HG03103 (cell line): ENCODE data around the gene MRC2.

Experiments used
- ATAC-seq: cut with Tn5 transposase; IDR thresholded peaks from one replicate; pipeline ENCODE4 v1.9.1; 2021; ENCODE audit warnings: low read depth; ENCODE audit not compliant: unreplicated experiment

MRC2 gene

GRCh38 chr17:62716834-62717588 lies 89.5 kb downstream of the MRC2 start:
- ATAC-seq = no peak

DNA sequence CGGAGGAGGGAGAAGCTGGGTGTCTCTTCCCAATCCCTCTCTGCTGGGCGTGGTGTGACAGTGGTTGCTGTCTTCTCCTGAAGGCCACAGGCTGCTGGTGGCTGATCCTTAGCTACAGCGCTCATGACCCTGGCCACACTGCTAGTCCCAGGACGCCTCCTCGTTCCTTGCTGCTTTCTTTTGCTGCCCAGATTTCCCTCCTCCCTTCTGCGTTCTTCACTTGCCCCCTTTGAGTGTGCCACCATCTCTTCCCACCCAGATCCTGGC lies 90.1 kb downstream of the MRC2 start:
- no peak for ATAC-seq

- ATAC-seq = no peak
Observed at GRCh38 chr17:62717889-62718288, 90.4 kb downstream of the MRC2 start.

- ATAC-seq = no peak
Observed at GRCh38 chr17:62718429-62718828, 91.0 kb downstream of the MRC2 start.

- no peak for ATAC-seq
Observed at GRCh38 chr17:62719586-62719985, 92.1 kb downstream of the MRC2 start.

DNA sequence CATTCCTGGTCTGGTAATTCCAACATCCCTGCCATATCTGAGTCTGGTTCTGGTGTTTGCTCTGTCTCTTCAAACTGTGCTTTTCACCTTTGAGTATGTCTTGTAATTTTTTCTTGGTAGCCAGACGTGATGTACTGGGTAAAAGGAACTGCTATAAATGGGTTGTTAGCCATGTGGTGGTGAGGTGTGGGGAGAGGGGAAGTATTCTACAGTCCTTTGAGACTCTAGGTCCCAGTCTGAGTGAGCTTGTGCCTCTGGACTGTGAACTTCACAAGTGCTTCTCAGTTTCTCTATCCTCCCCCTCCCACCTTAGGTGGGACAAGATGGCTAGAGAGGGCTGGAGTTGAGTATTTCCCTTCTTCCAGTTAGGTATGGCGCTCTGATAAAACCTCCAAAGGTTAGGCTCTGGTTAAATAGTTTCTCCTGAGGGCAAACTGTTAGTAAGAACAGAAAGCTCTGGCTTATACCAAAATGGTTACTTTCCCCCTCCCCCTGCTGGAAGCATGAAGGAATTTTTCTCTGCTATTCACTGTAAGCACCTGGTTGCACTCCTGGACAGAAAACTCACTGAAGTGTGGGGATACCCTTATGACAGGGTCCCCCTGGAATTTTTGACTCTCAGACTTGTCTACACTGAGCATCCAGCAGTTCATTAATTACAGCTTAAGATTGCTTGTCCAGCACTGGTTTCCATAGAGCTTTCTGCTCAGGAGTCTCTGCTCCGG lies 92.8 kb downstream of the MRC2 start:
- no peak for ATAC-seq

DNA sequence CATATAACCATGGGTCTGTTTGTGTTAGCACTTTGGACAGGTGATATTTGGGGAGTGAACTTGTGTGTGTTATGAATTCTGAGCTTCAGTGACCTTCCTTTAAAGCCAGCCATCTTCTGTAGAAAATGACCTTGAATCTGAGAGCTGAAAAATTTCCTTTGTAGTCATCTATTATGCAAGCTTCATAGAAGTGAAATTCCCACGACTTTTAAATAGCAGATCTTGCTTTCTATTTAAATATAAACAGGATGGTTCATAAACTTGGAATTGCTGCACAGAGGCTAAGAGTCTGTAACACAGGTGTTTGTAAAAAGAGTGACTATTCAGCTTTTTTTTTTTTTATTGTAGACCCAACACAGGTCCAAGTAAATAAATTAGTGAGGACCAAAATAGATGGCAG lies 95.2 kb downstream of the MRC2 start:
- ATAC-seq = no peak

- no peak for ATAC-seq
Observed at GRCh38 chr17:62723842-62724241, 96.4 kb downstream of the MRC2 start.

DNA sequence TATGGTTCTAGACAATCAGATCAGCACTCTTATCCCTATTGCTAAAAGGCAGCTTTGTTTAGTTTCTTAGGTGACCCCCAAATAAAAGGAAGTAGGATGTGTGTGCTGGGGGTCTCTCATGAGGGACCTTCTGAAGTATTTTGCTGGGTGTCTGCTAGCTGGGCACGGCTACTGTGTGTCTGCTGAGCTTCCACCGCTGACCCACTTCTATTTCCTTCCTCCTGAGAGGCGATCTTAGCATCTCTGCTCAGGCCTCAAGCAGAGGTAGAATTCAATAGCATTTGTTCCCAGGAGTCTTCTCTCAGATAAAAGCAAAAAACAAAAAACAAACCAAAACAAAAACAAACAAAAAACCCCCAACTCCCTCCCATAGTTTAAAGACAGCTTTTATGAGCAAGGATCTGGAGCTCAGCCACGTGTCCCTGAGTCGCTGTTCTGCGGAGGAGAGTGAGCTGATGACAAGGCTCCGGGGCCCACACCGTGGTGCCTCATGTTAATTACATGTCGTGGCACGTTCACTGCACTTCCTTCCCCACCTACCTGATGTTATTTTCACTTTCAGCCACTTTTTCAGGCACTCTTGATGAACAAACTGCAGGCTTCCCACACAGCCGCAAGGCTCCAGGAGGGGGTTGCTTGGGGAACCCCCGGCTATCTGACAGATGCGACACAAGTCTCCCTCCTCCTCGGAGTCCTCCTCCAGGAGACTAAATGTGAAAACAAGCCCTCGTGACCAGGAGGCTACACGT lies 97.1 kb downstream of the MRC2 start:
- ATAC-seq = peak; percentile 88

GRCh38 chr17:62725791-62726249 lies 98.3 kb downstream of the MRC2 start:
- ATAC-seq = no peak

GRCh38 chr17:62727916-62728672 lies 100.6 kb downstream of the MRC2 start:
- no peak for ATAC-seq

- no peak for ATAC-seq
Observed at GRCh38 chr17:62732125-62732524, 104.7 kb downstream of the MRC2 start.

DNA sequence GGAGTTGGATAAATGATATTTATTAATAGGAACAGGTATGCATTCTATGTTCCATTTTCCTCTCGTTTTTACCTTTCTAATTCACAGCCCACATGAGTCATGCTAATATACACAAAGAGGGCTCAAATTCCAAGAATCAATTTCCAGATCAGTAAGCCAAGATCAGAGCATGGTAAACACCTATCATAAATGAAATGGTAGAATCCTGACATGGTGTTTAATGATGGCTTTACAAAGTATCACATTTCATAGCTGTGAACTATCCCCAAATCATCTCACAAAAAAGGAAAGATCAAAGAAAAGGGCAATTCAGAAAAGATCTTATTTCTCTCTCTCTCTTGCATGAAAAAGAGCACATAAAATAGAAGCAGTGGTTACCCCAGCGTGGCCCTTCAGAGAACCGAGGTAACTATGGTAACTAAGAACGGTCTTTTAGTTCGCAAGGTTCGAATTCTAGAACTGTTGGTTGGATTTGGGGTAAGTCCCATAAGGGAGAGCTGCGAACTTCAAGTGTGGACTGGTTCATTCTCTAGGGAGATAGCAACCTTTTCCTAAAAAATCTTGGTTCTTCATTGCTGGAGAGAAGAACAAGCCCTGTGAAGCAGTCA lies 107.7 kb downstream of the MRC2 start:
- no peak for ATAC-seq

GRCh38 chr17:62737513-62737912 lies 110.0 kb downstream of the MRC2 start:
- ATAC-seq = no peak

GRCh38 chr17:62738281-62738680 lies 110.8 kb downstream of the MRC2 start:
- no peak for ATAC-seq

- ATAC-seq = no peak
Observed at GRCh38 chr17:62739645-62740388, 112.3 kb downstream of the MRC2 start.

DNA sequence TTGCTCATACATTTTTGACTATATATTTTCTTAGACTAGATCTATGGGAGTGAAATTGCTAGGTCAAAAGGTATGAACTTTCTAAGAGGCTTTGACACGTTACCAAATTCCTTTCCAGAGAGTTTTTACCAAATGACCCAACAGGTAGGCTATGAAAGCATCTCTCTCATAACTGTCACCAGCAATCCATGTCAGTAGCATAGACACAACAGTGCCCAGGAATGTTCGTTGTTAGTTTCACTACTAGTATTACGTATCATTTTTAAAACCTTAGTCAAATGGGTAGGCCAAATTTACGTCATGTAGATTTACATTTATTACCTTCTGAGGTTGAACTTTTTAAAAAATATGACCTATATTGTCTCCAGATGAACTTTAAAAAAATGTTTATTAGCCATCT lies 113.8 kb downstream of the MRC2 start:
- ATAC-seq = no peak
